GM21825 (cell line): ENCODE results near the gene VKORC1.

ENCODE experiments used
- ATAC-seq: cut with Tn5 transposase; IDR thresholded peaks from one replicate; pipeline ENCODE4 v1.9.1; 2021; ENCODE audit warnings: mild to moderate bottlenecking, moderate library complexity; ENCODE audit not compliant: unreplicated experiment

Gene VKORC1

DNA sequence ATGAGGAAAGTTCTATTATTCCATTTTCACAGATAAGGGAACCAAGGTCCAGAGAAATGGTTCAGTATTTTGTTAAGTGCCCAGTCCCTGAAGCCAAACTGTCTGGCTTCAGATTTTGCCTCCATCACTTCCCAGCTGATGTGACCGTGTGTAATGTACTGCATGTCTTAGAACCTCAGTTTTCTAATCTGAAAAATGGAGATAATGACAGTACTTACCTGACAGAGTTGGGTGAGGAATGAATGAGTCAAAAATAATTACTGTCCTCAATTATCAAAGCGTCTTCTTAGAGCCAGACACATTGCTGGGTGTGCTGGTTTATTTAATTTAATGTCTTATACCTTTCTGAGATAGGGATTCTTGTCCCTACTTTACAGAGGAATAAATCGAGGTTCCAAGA is 27.3 kb downstream of the VKORC1 start:
- ATAC-seq = no peak

DNA sequence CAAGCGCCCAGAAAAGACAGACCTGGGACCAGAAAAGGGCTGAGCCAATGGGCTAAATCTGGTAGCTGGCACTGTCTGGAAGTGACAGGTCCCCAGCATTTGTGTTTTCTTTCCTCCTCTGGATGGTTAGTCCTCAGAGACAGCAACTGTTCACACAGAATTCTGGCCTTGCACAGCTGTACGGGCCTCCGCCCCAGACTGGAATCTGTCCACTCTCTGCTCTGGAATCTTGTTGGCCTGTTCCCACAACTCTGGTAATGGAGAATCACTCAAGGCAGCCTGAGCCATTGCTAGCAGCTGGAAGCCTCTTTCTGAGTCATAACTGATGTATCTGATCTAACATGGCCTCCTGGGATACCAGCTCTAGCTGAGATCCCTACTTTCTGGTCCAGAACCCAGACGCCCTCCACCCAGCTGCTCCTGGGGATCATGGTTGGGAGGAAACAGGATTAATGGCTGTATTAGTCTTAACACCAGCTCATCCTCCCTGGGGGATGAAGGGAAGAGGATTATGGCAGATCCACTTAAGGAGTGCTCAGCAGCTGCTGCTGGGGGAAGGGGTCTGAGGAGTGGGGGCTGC is 29.6 kb downstream of the VKORC1 start:
- no peak for ATAC-seq

GRCh38 chr16:31063843-31064611 is 30.6 kb downstream of the VKORC1 start:
- no peak for ATAC-seq

- no peak for ATAC-seq
These were observed 31.1 kb downstream of the VKORC1 start for GRCh38 chr16:31063495-31063842.

GRCh38 chr16:31061813-31062440 is 32.7 kb downstream of the VKORC1 start:
- ATAC-seq = no peak

GRCh38 chr16:31061126-31061812 is 33.3 kb downstream of the VKORC1 start:
- no peak for ATAC-seq

- no peak for ATAC-seq
These were observed 39.0 kb downstream of the VKORC1 start for GRCh38 chr16:31055613-31056012.

DNA sequence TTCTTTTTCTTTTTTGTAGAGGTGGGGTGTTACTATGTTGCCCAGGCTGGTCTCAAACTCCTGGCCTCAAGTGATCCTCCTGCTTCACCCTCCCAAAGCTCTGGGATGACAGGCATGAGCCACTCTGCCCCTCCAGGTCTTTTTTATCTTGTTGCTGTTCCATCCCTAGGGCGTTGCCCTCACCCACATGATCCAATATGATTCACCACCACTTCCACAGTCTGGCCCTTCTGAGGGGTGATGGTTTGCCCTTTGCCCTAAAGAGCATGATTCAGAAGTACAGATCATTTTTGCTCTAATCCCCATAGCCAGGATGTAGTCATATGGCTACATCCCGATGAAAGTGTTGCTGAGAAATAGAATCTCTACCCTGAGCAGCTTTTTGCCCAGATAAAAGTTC is 42.5 kb downstream of the VKORC1 start:
- no peak for ATAC-seq

DNA sequence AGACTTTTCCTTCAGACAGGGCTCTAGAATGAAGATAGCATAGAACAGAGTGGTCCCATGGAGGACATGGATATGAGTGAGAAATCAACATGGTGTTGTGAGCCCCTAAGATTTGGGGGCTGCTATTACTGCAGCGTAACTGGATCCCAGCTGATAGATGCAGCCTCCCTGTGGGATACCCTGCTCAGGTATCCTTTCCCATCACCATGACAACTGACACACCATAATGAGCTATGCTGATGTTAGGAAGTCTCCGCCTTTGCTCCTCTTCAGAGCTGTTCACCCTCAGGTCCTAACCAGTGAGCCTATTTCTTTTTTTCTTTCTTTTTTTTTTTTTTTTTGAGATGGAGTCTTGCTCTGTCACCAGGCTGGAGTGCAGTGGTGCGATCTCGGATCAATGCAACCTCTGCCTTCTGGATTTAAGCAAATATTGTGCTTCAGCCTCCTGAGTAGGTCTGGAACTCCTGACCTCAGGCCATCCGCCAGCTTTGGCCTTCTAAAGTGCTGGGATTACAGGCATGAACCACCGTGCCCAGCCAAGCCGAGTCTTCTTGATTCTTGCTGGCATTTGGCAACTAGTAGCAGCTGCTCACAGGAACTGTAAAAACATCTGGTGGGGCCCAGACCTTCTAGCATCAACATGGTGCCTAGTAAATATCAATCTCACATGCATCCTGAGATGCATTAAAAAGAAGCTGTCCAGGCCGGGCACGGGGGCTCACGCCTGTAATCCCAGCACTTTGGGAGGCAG is 44.1 kb downstream of the VKORC1 start:
- no peak for ATAC-seq

DNA sequence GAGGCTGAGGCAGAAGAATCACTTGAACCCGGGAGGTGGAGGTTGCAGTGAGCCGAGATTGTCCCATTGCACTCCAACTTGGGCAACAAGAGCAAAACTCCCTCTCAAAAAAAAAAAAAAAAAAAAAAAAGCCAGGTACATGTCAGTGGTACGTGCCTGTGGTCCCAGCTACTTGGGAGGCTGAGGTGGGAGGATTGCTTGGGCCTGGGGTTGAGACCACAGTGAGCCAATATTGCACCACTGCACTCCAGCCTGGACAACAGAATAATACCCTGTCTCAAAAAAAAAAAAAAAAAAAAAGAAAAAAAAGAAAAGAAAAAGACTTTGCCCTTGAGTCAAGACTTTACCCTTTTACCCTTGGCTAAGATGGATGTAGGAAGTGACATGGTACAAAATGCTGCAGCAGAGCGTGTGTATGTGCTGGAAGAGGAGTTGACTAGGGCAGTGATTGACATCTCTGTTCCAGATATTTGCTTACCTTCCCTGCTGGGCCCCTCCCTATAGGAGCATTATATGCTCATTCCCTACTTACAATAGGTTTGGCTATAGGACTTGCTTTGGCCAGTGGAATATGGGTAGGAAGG is 50.6 kb downstream of the VKORC1 start:
- ATAC-seq = no peak

- ATAC-seq = no peak
These were observed 51.2 kb downstream of the VKORC1 start for GRCh38 chr16:31043352-31043751.

DNA sequence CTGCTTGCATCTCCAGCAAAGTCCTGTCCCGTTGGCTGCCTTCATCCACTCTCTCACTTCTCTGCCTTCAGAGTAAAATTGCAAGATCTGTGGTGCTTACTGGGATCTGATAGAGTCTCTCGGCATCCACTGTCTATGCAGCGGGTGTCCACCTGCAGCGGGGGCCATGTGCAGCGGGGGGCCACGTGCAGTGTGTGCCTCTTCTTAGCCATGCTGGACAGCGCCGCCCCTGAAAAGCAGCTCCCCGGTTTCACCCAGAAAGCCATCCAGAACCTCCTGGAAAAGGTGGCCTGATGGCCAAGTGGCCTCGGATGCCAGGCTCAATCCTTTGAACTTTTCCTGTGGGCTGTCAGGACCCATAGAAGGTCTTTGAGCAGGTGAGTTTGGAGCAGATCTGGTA is 51.7 kb downstream of the VKORC1 start:
- no peak for ATAC-seq
